ENCODE measurements around the gene PEMT. TPM values are rescaled to one million over a fixed set of nuclear protein-coding genes. Genes with fewer than 3 reads are reported as not detected.

PEMT gene
- total RNA-seq, 2 donors from 2014 or later: 27.8 to 37.7 TPM

DNA sequence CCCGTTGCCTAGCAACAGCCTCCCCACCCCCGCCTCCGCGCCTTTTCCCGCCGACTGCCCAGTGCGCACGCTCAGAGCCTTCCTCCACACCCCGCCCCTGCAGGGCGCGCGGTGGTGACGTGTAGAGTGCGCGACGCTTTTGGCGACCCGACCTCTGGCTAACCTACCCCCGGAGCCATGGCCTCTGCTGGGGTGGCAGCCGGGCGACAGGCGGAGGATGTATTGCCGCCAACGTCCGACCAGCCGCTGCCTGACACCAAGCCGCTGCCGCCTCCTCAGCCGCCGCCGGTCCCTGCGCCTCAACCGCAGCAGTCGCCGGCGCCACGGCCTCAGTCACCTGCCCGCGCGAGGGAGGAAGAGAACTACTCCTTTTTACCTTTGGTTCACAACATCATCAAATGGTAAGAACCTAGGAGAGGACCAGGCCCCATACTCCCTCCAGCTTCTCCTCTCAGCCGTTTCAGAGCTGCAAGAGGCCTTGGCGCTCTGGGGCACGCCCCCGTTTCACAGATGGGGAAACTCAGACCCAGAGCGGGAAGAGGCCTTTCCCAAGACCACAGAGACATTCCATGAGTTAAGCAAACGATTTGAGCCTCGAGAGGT, 114.5 kb downstream of the PEMT start, which contains the start of gene MED9:
TSS of gene MED9 (plus strand) at position 136 of the 603 bp plus-strand sequence. CDS start at position 178, 42 bp downstream.
- peak; percentile 93 for DNase-seq (ENCODE audit: low spot score)
- Histone ChIP-seq H3K36me3 (no peaks in the 10 kb centered on the region), H3K9me3 (no peaks in the 10 kb centered on the region), H3K27me3 (no peaks in the 10 kb centered on the region), H3K4me1 (peaks cover 0 to 43% of the 10 kb centered on the region in 2 donors), H3K27ac (peak within 1 kb of the TSS; percentile 84 to 94), H3K4me3 (peak within 1 kb of the TSS; percentile 66 to 96)
- TF ChIP-seq, protein P1, sequence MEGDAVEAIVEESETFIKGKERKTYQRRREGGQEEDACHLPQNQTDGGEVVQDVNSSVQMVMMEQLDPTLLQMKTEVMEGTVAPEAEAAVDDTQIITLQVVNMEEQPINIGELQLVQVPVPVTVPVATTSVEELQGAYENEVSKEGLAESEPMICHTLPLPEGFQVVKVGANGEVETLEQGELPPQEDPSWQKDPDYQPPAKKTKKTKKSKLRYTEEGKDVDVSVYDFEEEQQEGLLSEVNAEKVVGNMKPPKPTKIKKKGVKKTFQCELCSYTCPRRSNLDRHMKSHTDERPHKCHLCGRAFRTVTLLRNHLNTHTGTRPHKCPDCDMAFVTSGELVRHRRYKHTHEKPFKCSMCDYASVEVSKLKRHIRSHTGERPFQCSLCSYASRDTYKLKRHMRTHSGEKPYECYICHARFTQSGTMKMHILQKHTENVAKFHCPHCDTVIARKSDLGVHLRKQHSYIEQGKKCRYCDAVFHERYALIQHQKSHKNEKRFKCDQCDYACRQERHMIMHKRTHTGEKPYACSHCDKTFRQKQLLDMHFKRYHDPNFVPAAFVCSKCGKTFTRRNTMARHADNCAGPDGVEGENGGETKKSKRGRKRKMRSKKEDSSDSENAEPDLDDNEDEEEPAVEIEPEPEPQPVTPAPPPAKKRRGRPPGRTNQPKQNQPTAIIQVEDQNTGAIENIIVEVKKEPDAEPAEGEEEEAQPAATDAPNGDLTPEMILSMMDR (IDR thresholded peaks at IDR 0.05): no peak

DNA sequence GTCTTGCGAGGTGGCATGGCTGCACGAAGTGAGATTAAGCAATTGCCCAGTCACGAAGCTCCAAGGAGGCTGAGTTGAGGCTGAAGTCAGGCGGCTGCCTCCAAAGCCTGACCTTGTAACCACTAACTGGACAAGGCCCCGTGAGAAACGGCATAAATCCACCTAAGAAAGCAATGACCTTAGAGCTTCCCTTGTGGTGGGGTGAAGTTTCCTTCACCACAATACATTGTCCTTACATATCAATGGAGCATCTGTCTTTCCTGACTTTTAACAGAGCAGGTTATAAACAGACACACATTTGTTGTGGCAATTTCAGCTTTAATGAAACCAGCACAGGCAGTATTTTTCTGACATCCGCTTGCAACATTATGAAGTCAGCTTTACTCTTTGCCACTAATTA, 117.2 kb downstream of the PEMT start:
- TF ChIP-seq, protein P1 (IDR thresholded peaks at IDR 0.05): no peak
- no peaks in the 10 kb centered on the region for H3K36me3 ChIP-seq
- H3K9me3 ChIP-seq: no peaks in the 10 kb centered on the region
- no peak overlapping the region for H3K4me3 ChIP-seq
- H3K27me3 ChIP-seq: no peaks in the 10 kb centered on the region
- peaks cover 0 to 19% of the 10 kb centered on the region in 2 donors for H3K4me1 ChIP-seq
- no peak for DNase-seq (ENCODE audit: low spot score)
- no peak overlapping the region for H3K27ac ChIP-seq

DNA sequence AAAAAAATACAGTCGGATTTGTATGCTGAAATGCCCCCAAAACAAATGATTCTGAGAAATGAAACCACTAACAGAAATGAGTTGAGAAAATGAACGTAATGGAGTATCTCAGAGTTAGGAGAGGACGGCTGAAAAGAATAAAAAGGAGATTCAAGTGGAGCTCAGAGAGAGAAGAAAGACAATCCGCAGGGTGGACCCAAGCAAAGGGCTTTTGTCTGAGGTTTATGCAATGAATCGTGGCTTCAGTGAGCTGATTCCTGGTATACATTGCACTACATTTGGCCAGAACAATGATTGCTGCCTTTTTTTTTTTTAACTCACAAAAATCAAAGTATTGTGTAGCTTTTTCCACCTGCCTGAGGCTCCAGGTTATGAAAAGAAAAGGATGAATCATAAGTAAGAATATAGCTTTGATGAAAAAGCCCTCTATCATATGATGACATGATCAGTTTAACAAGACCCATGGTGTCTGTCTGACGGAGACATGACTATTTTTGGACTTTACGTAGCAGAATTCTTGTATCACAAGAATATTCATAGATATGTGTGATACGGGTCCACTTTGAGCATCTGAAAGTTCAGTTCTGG, 119.1 kb downstream of the PEMT start:
- H3K4me1 ChIP-seq: peaks cover 0 to under 1% of the 10 kb centered on the region in 2 donors
- TF ChIP-seq, protein P1 (IDR thresholded peaks at IDR 0.05): no peak
- no peaks in the 10 kb centered on the region for H3K36me3 ChIP-seq
- no peaks in the 10 kb centered on the region for H3K9me3 ChIP-seq
- H3K27ac ChIP-seq: no peak overlapping the region
- H3K27me3 ChIP-seq: no peaks in the 10 kb centered on the region
- H3K4me3 ChIP-seq: no peak overlapping the region
- no peak for DNase-seq (ENCODE audit: low spot score)

DNA sequence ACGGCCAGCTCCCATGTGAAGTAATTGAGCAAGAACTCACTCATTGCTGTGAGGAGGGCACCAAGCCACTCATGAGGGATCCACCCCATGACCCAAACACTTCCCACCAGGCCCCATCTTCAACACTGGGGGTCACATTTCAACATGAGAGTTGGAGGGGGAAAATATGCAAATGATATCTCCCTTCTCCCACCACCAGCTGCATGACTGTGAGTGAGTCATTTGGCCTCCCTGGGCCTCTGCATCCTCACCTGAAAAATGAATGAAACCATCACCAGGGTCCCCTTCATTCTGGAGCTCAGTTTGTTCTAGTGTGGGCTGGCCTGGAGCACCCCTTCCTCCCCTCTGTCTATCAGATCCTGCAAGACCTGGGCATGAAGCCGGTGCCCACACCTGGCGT, 121.5 kb downstream of the PEMT start:
- Histone ChIP-seq H3K36me3 (no peaks in the 10 kb centered on the region), H3K27me3 (no peaks in the 10 kb centered on the region), H3K4me1 (no peaks in the 10 kb centered on the region), H3K9me3 (no peaks in the 10 kb centered on the region), H3K4me3 (no peak overlapping the region), H3K27ac (no peak overlapping the region)
- TF ChIP-seq, protein P1 (IDR thresholded peaks at IDR 0.05): no peak
- DNase-seq (ENCODE audit: low spot score): no peak

DNA sequence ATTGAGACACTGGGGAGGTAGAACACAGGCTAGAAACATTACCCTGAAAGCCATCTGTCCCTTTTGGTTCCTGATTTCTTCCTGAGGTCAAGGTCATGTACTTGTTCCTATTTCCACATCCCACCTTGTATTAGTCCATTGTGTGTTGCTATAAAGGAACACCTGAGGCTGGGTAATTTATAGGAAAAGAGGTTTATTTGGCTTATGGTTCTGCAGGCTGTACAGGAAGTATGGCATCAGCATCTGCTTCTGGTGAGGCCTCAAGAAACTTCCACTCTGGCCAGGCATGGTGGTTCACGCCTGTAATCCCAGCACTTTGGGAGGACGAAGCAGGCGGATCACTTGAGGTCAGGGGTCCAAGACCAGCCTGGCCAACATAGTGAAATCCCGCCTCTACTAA, 122.2 kb downstream of the PEMT start:
- TF ChIP-seq, protein P1 (IDR thresholded peaks at IDR 0.05): no peak
- Histone ChIP-seq H3K4me1 (no peaks in the 10 kb centered on the region), H3K4me3 (no peak overlapping the region), H3K36me3 (no peaks in the 10 kb centered on the region), H3K27ac (no peak overlapping the region), H3K27me3 (no peaks in the 10 kb centered on the region), H3K9me3 (no peaks in the 10 kb centered on the region)
- no peak for DNase-seq (ENCODE audit: low spot score)

Data from right atrium auricular region (tissue), 2 donors.